ENCODE measurements around the gene USP48.
A peak's percentile ranks its signal among the peaks of the same experiment; 100 is the strongest.
"Not testable (repeated sequence)": the region's sequence is repeated elsewhere in the genome, so short reads cannot be mapped to it uniquely, and the experiment has no call there.

The USP48 gene

DNA sequence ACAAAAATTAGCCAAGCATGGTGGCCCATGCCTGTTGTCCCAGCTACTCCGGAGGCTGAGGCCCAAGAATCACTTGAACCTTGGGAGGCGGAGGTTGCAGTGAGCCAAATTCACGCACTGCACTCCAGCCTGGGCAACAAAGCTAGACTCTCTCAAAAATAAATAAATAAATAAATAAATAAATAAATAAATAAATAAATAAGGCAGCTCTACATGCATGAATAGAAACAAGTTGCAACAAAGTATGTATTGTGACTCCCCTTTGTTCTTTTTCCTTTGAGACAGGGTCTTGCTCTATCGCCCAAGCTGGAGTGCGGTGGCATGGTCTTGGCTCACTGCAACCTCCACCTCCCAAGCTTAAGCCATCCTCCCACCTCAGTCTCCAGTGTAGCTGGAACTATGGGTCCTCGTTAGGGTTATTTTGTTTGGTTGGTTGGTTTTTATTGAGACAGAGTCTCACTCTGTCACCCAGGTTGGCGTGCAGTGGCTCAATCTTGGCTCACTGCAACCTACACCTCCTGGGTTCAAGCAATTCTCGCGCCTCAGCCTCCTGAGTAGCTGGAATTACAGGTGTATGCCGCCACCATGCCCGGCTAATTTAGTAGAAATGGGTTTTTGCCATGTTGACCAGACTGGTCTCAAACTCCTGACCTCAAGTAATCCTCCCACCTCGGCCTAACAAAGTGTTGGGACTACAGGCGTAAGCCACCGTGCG is 8.0 kb downstream of the USP48 start:
- no peak for DNase-seq (ENCODE audit: low read depth)

- DNase-seq (ENCODE audit: low read depth), result no peak
Observed at GRCh38 chr1:21773585-21773984, 9.4 kb downstream of the USP48 start.

DNA sequence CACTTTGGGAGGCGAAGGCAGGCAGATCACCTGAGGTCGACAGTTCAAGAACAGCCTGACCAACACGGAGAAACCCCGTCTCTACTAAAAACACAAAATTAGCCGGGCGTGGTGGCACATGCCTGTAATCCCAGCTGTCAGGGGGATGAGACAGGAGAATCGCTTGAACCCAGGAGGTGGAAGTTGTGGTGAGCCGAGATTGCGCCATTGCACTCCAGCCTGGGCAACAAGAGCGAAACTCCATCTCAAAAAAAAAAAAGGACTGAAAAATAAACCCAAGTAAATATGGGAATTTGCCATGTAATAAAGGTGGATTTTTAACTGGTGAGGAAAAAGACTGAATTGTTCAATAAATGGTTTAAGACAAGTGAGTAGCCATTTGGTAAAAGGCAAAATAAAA is 11.3 kb downstream of the USP48 start:
- DNase-seq (ENCODE audit: low read depth), result not testable (repeated sequence)

GRCh38 chr1:21770602-21771001 is 12.3 kb downstream of the USP48 start:
- DNase-seq (ENCODE audit: low read depth), result not testable (repeated sequence)

GRCh38 chr1:21770201-21770600 is 12.7 kb downstream of the USP48 start:
- DNase-seq (ENCODE audit: low read depth), result no peak

DNA sequence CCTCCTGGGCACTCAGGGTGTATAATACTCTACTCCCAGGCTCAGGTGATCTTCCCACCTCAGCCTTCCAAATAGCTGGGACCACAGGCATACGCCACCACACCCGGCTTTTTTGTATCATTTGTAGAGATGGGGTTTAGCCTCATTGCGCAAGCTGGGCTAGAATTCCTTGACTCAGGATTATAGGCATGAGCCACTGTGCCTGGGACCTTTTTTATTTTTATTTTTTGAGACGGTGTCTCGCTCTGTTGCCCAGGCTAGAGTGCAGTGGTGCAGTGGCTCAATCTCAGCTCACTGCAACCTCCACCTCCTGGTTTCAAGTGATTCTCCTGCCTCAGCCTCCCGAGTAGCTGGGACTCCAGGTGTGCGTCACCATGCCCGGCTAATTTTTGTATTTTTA is 15.8 kb downstream of the USP48 start:
- DNase-seq (ENCODE audit: low read depth), result not testable (repeated sequence)

GRCh38 chr1:21766210-21766609 is 16.7 kb downstream of the USP48 start:
- DNase-seq (ENCODE audit: low read depth), result no peak

DNA sequence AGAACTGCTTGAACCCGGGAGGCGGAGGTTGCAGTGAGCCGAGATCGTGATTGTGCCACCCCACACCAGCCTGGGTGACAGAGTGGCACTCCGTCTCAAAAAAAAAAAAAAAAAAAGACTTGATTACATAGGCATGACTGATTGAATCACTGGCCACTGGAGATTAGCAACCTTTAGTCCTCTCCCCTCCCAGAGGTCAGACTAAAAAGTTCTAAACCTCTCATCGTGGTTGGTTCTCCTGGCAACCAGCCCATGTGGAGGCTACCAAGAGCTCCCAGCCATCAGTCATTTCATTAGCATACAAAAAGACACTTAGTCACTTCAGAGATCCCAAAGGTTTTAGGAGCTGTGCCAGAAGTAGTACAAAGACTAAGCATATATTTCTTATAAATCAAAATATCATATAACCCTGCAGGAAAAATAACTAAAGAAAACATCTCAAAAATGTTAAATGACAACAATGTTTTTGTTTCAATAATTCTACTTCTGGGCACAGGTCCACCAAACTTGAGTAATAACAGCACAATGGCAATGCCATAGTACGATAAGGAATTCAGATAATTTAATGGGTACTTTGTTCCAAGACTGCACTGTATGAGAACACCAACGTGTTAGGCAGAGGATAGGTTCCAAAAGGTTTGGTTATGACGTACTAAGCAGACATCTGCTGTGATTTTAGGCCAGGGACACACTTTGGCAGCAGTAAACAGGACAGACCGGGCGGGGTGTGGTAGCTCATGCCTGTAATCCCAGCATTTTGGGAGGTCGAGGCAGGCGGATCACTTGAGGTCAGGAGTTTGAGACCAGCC is 18.1 kb downstream of the USP48 start:
- peak; percentile 98 for DNase-seq (ENCODE audit: low read depth)

- DNase-seq (ENCODE audit: low read depth), result no peak
Observed at GRCh38 chr1:21763694-21764419, 19.1 kb downstream of the USP48 start.

GRCh38 chr1:21763236-21763635 is 19.7 kb downstream of the USP48 start:
- DNase-seq (ENCODE audit: low read depth), result no peak

DNA sequence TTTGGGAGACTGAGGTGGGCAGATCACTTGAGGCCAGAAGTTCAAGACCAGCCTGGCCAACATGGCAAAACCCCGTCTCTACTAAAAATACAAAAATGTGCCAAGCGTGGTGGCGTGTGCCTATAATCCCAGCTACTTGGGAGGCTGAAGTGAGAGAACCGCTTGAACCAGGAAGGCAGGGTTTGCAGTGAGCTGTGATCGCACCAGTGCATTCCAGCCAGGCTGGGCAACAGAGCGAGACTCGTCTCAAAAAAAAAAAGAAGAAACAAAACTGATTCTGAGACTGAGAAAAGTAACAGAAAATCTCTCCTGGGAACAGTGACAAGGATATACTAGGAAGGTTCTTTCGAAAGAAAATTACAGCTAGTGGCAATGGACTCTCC is 20.9 kb downstream of the USP48 start:
- no peak for DNase-seq (ENCODE audit: low read depth)

- DNase-seq (ENCODE audit: low read depth), result no peak
Observed at GRCh38 chr1:21761052-21761451, 21.9 kb downstream of the USP48 start.

- no peak for DNase-seq (ENCODE audit: low read depth)
Observed at GRCh38 chr1:21759818-21760217, 23.1 kb downstream of the USP48 start.

GRCh38 chr1:21759182-21759581 is 23.8 kb downstream of the USP48 start:
- no peak for DNase-seq (ENCODE audit: low read depth)

- DNase-seq (ENCODE audit: low read depth), result no peak
Observed at GRCh38 chr1:21758614-21759013, 24.3 kb downstream of the USP48 start.

- no peak for DNase-seq (ENCODE audit: low read depth)
Observed at GRCh38 chr1:21756393-21757089, 26.4 kb downstream of the USP48 start.

DNA sequence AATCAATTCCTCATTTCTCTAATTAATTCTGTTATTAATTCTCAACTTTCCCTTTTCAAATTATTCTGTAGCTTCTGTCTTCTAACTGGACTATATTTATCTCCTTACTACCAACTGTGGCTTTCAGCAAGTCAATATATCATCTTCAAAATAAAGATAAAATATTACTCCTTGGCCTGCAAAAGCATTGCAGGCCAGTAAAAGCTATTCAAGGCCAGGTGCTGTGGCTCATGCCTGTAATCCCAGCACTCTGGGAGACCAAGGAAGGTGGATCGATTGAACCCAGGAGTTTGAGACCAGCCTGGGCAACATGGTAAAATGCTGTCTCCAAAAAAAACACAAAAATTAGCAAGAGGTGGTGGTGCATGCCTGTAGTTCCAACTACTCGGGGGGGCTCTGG is 27.9 kb downstream of the USP48 start:
- no peak for DNase-seq (ENCODE audit: low read depth)

DNA sequence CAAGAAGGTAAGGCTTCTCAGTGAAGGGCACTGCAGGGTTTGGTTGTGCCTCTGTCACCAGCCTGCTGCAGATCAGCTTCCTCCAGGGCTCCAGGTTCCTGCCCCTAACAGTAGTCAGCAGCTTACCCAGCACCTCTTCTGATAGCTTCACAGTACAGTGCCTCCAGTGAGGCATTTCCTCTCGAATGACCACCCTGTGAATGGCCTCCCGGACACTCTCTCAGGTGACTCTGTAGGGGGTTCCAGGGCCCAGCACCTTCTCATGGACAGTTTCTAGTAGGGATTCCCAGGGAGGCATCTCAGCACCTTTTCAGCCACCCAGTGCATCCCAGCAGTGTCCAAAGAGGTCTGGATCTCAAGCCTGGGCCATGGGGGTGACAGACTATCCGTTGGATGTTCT is 28.4 kb downstream of the USP48 start:
- no peak for DNase-seq (ENCODE audit: low read depth)

- DNase-seq (ENCODE audit: low read depth), result no peak
Observed at GRCh38 chr1:21752186-21752585, 30.8 kb downstream of the USP48 start.

GRCh38 chr1:21751281-21751680 is 31.7 kb downstream of the USP48 start:
- no peak for DNase-seq (ENCODE audit: low read depth)

DNA sequence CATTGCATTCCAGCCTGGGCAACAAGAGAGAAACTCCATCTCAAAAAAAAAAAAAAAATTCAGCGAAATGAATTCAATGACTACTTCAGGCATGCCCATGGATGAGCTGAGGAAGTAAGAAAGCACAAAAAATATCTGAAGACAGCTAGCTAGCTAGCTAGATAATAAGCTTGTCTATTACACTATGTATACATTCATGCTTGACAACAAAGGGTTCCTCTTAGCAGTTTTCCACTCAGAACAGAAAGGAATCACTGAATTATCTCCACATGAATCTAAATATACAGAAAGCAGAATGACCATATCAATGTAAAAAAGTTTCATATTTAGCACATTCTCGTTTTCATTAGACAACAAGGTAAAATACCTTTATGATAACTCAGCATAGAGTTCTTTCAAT is 32.1 kb downstream of the USP48 start:
- no peak for DNase-seq (ENCODE audit: low read depth)

DNA sequence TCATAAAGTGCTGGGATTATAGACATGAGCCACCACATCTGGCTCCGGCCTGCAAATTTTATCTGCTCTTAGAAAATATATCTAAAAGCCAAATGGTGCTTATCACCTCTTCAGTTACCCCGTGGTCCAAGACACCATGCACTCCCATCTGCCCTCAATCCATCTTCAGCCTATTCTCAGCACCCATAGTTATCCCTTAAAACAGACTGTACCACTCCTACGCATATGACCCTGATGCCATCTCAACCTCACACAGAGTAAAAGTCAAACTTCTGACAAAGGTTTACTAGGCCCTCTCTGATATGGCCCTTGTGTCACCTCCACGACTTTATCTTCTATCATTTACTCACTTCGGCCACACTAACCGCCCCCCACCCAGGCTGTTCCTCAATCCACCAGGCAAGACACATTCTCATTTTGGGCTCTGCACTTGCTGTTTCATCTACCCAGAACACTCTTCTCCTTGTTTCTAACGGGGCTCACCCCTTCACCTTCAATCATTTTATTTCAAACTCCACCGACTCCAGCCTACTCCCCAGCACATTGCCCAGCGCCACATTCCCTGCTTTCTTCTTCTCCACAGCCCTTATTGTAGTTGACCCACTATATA is 33.0 kb downstream of the USP48 start:
- no peak for DNase-seq (ENCODE audit: low read depth)
